HepG2 (cell line): Measurements from ENCODE around the gene CDCA5.

Experiments
- DMAP1 ChIP-seq: IDR thresholded peaks from 2 replicates; pipeline ENCODE4 v1.6.1; 2016
- ZSCAN22 ChIP-seq: sonication (generic); formaldehyde crosslinking; IDR thresholded peaks from 2 replicates; pipeline ENCODE4 v1.4.0; 2020; ENCODE audit warnings: mild to moderate bottlenecking, missing genetic modification reagents
- TF ChIP-seq, protein P1 (sequence below): sonication (generic); formaldehyde crosslinking; IDR thresholded peaks from 2 replicates; pipeline ENCODE4; 2020; ENCODE audit warnings: missing genetic modification reagents, mild to moderate bottlenecking, borderline replicate concordance

- TF ChIP-seq DMAP1 (CRISPR knock-in tag) (peak; percentile 58), ZSCAN22 (CRISPR knock-in tag) (no peak)
- TF ChIP-seq, protein P1, sequence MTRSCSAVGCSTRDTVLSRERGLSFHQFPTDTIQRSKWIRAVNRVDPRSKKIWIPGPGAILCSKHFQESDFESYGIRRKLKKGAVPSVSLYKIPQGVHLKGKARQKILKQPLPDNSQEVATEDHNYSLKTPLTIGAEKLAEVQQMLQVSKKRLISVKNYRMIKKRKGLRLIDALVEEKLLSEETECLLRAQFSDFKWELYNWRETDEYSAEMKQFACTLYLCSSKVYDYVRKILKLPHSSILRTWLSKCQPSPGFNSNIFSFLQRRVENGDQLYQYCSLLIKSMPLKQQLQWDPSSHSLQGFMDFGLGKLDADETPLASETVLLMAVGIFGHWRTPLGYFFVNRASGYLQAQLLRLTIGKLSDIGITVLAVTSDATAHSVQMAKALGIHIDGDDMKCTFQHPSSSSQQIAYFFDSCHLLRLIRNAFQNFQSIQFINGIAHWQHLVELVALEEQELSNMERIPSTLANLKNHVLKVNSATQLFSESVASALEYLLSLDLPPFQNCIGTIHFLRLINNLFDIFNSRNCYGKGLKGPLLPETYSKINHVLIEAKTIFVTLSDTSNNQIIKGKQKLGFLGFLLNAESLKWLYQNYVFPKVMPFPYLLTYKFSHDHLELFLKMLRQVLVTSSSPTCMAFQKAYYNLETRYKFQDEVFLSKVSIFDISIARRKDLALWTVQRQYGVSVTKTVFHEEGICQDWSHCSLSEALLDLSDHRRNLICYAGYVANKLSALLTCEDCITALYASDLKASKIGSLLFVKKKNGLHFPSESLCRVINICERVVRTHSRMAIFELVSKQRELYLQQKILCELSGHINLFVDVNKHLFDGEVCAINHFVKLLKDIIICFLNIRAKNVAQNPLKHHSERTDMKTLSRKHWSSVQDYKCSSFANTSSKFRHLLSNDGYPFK: peak; percentile 93; the same call in 1 of the 2 replicates
Observed at GRCh38 chr11:65121865-65122696, 38.2 kb upstream of the CDCA5 start, which contains the start of the genes FAU and MRPL49.
